ENCODE data around the gene WDR83. TPM values are rescaled to one million over a fixed set of nuclear protein-coding genes. Genes with fewer than 3 reads are reported as not detected.

WDR83 gene, protein sequence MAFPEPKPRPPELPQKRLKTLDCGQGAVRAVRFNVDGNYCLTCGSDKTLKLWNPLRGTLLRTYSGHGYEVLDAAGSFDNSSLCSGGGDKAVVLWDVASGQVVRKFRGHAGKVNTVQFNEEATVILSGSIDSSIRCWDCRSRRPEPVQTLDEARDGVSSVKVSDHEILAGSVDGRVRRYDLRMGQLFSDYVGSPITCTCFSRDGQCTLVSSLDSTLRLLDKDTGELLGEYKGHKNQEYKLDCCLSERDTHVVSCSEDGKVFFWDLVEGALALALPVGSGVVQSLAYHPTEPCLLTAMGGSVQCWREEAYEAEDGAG
- total RNA-seq (2012; rRNA removed) (5.3 and 5.9 TPM in 2 replicates), polyA plus RNA-seq (2012; rRNA removed) (8.9 and 10.5 TPM in 2 replicates), Bru-seq, nascent RNA (percentile 45 among the genes with signal in this experiment), BruChase-seq, experiment 1, labeled RNA remaining after a 6-hour chase (percentile 53 among the genes with signal in this experiment), BruChase-seq, experiment 2, labeled RNA remaining after a 2-hour chase (percentile 44 among the genes with signal in this experiment)
- 8.9 and 11.7 TPM in 2 replicates for polyA plus RNA-seq (2012; cell fraction: cytosol; rRNA removed)
- 17.2 and 35.7 TPM in 2 replicates for polyA plus RNA-seq (2012; cell fraction: nucleus; rRNA removed; ENCODE audit: low replicate concordance)
- long read RNA-seq, partial matches to known transcripts, result 6 of 11 reads
- long read RNA-seq, other reads (novel, unspliced or antisense), result 3 of 11 reads

DNA sequence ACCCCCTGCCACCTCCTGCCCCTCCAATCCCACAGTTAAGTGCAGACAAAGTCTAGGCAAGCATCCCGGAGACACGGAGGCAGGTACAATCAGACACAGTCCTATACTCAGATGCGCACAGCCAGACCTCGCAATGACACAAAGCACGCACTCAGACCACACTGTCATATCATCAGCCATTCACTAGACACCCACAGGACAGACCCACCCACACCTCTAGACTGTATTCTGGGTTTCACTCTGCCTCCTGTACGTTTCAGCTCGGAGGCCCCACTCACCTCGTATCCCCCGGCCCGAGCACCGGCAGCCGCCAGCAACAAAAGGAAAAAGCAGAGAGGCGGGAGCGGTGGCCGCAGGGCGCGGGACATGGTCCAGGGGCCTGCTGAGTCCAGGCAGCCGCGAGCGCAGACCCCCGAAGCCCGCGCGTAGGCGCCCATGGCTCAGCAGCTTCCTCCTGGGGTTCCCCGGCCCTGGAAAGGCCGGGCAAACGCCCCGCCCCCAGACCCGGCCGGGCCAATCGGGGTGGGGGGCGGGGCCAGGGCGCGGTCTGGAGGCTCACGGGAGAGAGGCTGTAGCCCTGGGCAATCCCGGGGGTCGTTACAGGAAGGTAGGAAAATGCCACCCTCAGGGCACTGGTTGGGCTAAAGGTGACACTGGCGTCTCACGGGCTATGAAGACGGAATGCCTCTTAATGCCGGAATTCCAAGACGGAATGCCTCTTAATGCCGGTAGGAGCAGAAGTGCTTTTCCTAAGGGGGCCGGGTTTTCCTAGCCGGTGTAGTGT is at the start of gene WDR83, which contains the start of gene MAN2B1:
TSS of gene WDR83 (plus strand) at position 543 of the 784 bp plus-strand sequence. CDS start 2,984 bp downstream, outside the sequence.
TSS of gene MAN2B1 (minus strand) at position 478 of the 784 bp plus-strand sequence. CDS start at position 437, 41 bp downstream.
- Histone ChIP-seq H4K8ac (ENCODE audit: low read depth in 2 of 2, low read length in 2 of 2) (peak within 1 kb of the TSS; percentile 87 to 95), H3K79me1 (ENCODE audit: low read depth in 1 of 2, low read length in 2 of 2) (peaks cover 38 to 63% of the 10 kb centered on the region in 2 experiments), H3K18ac (ENCODE audit: low read depth, low read length) (no peak within 1 kb of the TSS), H3K23ac (ENCODE audit: low read depth, low read length) (peak within 1 kb of the TSS; percentile 86; the same call in 1 of the 2 replicates), H2AK5ac (ENCODE audit: low read depth, low read length) (peak within 1 kb of the TSS; percentile 66; the same call in 1 of the 2 replicates), H2AFZ (replicated peaks; ENCODE audit: low read length, poor library complexity) (peak within 1 kb of the TSS; percentile 96), H3K4me1 (ENCODE audit: control insufficient read depth, insufficient read depth, low read length) (peaks cover 15% of the 10 kb centered on the region), H2BK120ac (ENCODE audit: low read depth, low read length) (0 out of 2 replicates have a peak within 1 kb of the TSS, but pooled peaks have one; percentile 2), H3K4me3 (ENCODE audit: insufficient read depth, low read depth, low read length) (peak within 1 kb of the TSS; percentile 85), H3K9ac (ENCODE audit: low read depth, low read length) (peak within 1 kb of the TSS; percentile 87), H3K36me3 (ENCODE audit: control insufficient read depth, insufficient read depth, low read length) (peaks cover 16% of the 10 kb centered on the region), H2BK20ac (ENCODE audit: low read depth, low read length) (no peak within 1 kb of the TSS), H2BK15ac (ENCODE audit: low read depth, low read length) (no peak within 1 kb of the TSS), H3K4me2 (ENCODE audit: low read depth, low read length) (peak within 1 kb of the TSS; percentile 95), H3K27me3 (ENCODE audit: control insufficient read depth, insufficient read depth, low read length) (no peaks in the 10 kb centered on the region), H3K27ac (ENCODE audit: insufficient read depth, low read length) (peak within 1 kb of the TSS; percentile 71), H3K9me3 (ENCODE audit: control insufficient read depth, insufficient read depth, low read length) (no peaks in the 10 kb centered on the region), H3K9me1 (ENCODE audit: insufficient read depth, low read length) (0 out of 2 replicates have a peak, but pooled peaks cover 13% of the 10 kb centered on the region), H2BK5ac (ENCODE audit: low read depth, low read length, poor library complexity, severe bottlenecking) (peak within 1 kb of the TSS; percentile 18), H3K14ac (replicated peaks; ENCODE audit: low read depth, low read length) (peak within 1 kb of the TSS; percentile 96), H4K5ac (ENCODE audit: low read depth, low read length) (peak within 1 kb of the TSS; percentile 87), H4K20me1 (ENCODE audit: insufficient read depth, low read length) (no peaks in the 10 kb centered on the region), H3K56ac (ENCODE audit: extremely low read depth, insufficient read depth, low read length) (peak within 1 kb of the TSS; percentile 70), H2AK9ac (replicated peaks; ENCODE audit: low read depth, low read length, poor library complexity) (peak within 1 kb of the TSS; percentile 97), H3K4ac (ENCODE audit: low read depth, low read length) (peak within 1 kb of the TSS; percentile 92), H4K91ac (ENCODE audit: insufficient read depth, low read depth, low read length) (peak within 1 kb of the TSS; percentile 42)
- DNase-seq (peak; percentile 52), ATAC-seq (ENCODE audit: low read depth) (peak; percentile 94)
- in situ Hi-C loops (cut with MboI; ENCODE audit: low sequenced_read_pairs), result no loop called here
- dilution Hi-C loops (cut with HindIII; ENCODE audit: low sequenced_read_pairs, unreplicated experiment), result no loop called here
- intact Hi-C loops (cut with micrococcal nuclease), result no loop called here
- 0 out of 2 replicates have a peak, but pooled peaks have one; percentile 18 for TF ChIP-seq MAZ (IDR thresholded peaks at IDR 0.05; ENCODE audit: borderline replicate concordance, low read depth, low read length)
- no peak for TF ChIP-seq BHLHE40 (IDR thresholded peaks at IDR 0.05; ENCODE audit: low read depth, low read length)
- 0 out of 2 replicates have a peak, but pooled peaks have one; percentile 28 for TF ChIP-seq MXI1 (IDR thresholded peaks at IDR 0.05; ENCODE audit: borderline replicate concordance, low read depth, low read length)
- TF ChIP-seq, protein P1, sequence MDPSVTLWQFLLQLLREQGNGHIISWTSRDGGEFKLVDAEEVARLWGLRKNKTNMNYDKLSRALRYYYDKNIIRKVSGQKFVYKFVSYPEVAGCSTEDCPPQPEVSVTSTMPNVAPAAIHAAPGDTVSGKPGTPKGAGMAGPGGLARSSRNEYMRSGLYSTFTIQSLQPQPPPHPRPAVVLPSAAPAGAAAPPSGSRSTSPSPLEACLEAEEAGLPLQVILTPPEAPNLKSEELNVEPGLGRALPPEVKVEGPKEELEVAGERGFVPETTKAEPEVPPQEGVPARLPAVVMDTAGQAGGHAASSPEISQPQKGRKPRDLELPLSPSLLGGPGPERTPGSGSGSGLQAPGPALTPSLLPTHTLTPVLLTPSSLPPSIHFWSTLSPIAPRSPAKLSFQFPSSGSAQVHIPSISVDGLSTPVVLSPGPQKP (IDR thresholded peaks at IDR 0.05; ENCODE audit: borderline replicate concordance, low read depth, low read length), result 0 out of 2 replicates have a peak, but pooled peaks have one; percentile 5
- TF ChIP-seq, protein P2, sequence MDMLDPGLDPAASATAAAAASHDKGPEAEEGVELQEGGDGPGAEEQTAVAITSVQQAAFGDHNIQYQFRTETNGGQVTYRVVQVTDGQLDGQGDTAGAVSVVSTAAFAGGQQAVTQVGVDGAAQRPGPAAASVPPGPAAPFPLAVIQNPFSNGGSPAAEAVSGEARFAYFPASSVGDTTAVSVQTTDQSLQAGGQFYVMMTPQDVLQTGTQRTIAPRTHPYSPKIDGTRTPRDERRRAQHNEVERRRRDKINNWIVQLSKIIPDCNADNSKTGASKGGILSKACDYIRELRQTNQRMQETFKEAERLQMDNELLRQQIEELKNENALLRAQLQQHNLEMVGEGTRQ (IDR thresholded peaks at IDR 0.05; ENCODE audit: low read depth, low read length), result no peak
- ChIA-PET CTCF (interaction anchor here (0.7 kb wide), 1 partner anchor 10 kb away, joined by 3 read pairs; no protein-coding TSS in a partner anchor), POLR2A (ENCODE audit: unreplicated experiment) (no interaction called here)
- 4% methylated on average over 36 of the region's 46 CpGs; no CpG with 5 or more reads in 1 of the 2 experiments for WGBS, 2 experiments (ENCODE audit: extremely low coverage in 2 of 2, insufficient read length in 1 of 2)
- no TSS peak for BruUV-seq (replicated peaks)
